H9 (cell line): ENCODE results near the gene SLC9A9. TPM values are rescaled to one million over a fixed set of nuclear protein-coding genes. Genes with fewer than 3 reads are reported as not detected.

ENCODE experiments used
- DNase-seq: peaks from one replicate; pipeline ENCODE4 v3.0.0-alpha.2; 2017
- H2AFZ ChIP-seq: one replicate; pipeline ENCODE4 v1.6.1; 2013; ENCODE audit warnings: mild to moderate bottlenecking, low read length, control low read depth, moderate library complexity
- H2AK5ac ChIP-seq: 2 replicates; pipeline ENCODE4 v1.6.1; 2013; ENCODE audit warnings: low read length, control low read depth, mixed read lengths; ENCODE audit not compliant: insufficient read length
- H2BK120ac ChIP-seq: one replicate; pipeline ENCODE4 v1.6.1; 2013; ENCODE audit warnings: low read depth, mild to moderate bottlenecking, low read length, control low read depth, inconsistent platforms; ENCODE audit not compliant: poor library complexity, severe bottlenecking
- H2BK12ac ChIP-seq: 2 replicates; pipeline ENCODE4 v1.6.1; 2013; ENCODE audit warnings: low read length, control low read depth, mixed read lengths, low read depth; ENCODE audit not compliant: insufficient read length
- H2BK15ac ChIP-seq: 2 replicates; pipeline ENCODE4 v1.6.1; 2013; ENCODE audit warnings: low read depth, low read length, control low read depth
- H2BK20ac ChIP-seq: one replicate; pipeline ENCODE4 v1.6.1; 2013; ENCODE audit warnings: low read depth, mild to moderate bottlenecking, low read length, control low read depth, inconsistent platforms; ENCODE audit not compliant: poor library complexity, severe bottlenecking
- H2BK5ac ChIP-seq: 2 replicates; pipeline ENCODE4 v1.6.1; 2013; ENCODE audit warnings: low read length, control low read depth, mixed read lengths; ENCODE audit not compliant: insufficient read length
- H3K14ac ChIP-seq: 2 replicates; pipeline ENCODE4 v1.6.1; 2013; ENCODE audit warnings: low read length, control low read depth; ENCODE audit not compliant: insufficient read depth
- H3K18ac ChIP-seq: 2 replicates; pipeline ENCODE4 v1.6.1; 2013; ENCODE audit warnings: low read depth, mild to moderate bottlenecking, mixed read lengths, low read length, control low read depth; ENCODE audit not compliant: insufficient read length
- H3K23ac ChIP-seq: 2 replicates; pipeline ENCODE4 v1.6.1; 2013; ENCODE audit warnings: low read length, control low read depth, mixed read lengths, low read depth; ENCODE audit not compliant: insufficient read length
- H3K23me2 ChIP-seq: 2 replicates; pipeline ENCODE4 v1.6.1; 2013; ENCODE audit warnings: low read depth, mild to moderate bottlenecking, mixed read lengths, low read length, control low read depth; ENCODE audit not compliant: insufficient read length, poor library complexity, severe bottlenecking
- H3K27ac ChIP-seq: 2 replicates; pipeline ENCODE4 v1.5.1; 2013; ENCODE audit warnings: low read length, control low read depth, mixed read lengths, low read depth; ENCODE audit not compliant: insufficient read length
- H3K27me3 ChIP-seq: 2 replicates; pipeline ENCODE4 v1.6.1; 2013; ENCODE audit warnings: low read length, control low read depth, inconsistent platforms; ENCODE audit not compliant: insufficient read depth
- H3K4ac ChIP-seq: 2 replicates; pipeline ENCODE4 v1.6.1; 2013; ENCODE audit warnings: low read depth, mild to moderate bottlenecking, control low read depth, inconsistent platforms, low read length, moderate library complexity
- H3K4me1 ChIP-seq: 2 replicates; pipeline ENCODE4 v1.6.1; 2013; ENCODE audit warnings: low read length, control low read depth, inconsistent platforms; ENCODE audit not compliant: insufficient read depth
- H3K4me2 ChIP-seq: 2 replicates; pipeline ENCODE4 v1.6.1; 2013; ENCODE audit warnings: low read length, control low read depth, mixed read lengths; ENCODE audit not compliant: insufficient read length, insufficient read depth
- H3K56ac ChIP-seq: 2 replicates; pipeline ENCODE4 v1.6.1; 2013; ENCODE audit warnings: low read depth, mild to moderate bottlenecking, mixed read lengths, low read length, control low read depth; ENCODE audit not compliant: insufficient read length
- H3K79me1 ChIP-seq: 2 replicates; pipeline ENCODE4 v1.6.1; 2013; ENCODE audit warnings: low read depth, mild to moderate bottlenecking, moderate library complexity, low read length, control low read depth, inconsistent platforms; ENCODE audit not compliant: insufficient read depth, poor library complexity, severe bottlenecking
- H3K79me2 ChIP-seq: 2 replicates; pipeline ENCODE4 v1.6.1; 2013; ENCODE audit warnings: low read length, control low read depth, inconsistent platforms; ENCODE audit not compliant: insufficient read depth
- H3K9ac ChIP-seq: 2 replicates; pipeline ENCODE4 v1.6.1; 2013; ENCODE audit warnings: low read length, control low read depth, mixed read lengths; ENCODE audit not compliant: insufficient read length; ENCODE audit errors: extremely low read depth
- H3K9me3 ChIP-seq: one replicate; pipeline ENCODE4 v1.6.1; 2013; ENCODE audit warnings: low read depth, low read length, inconsistent platforms; ENCODE audit not compliant: control insufficient read depth
- H3T11ph ChIP-seq: one replicate; pipeline ENCODE4 v1.6.1; 2013; ENCODE audit warnings: mild to moderate bottlenecking, low read length, control low read depth, inconsistent platforms
- H4K20me1 ChIP-seq: one replicate; pipeline ENCODE4 v1.6.1; 2013; ENCODE audit not compliant: control insufficient read depth, insufficient read length, insufficient read depth
- H4K5ac ChIP-seq: 2 replicates; pipeline ENCODE4 v1.6.1; 2013; ENCODE audit warnings: low read depth, mild to moderate bottlenecking, mixed read lengths, low read length, control low read depth; ENCODE audit not compliant: insufficient read length
- H4K8ac ChIP-seq: replicated peaks from 2 replicates; pipeline ENCODE4 v1.6.1; 2013; ENCODE audit warnings: low read length, control low read depth, mixed read lengths, low read depth; ENCODE audit not compliant: insufficient read length
- H4K91ac ChIP-seq: 2 replicates; pipeline ENCODE4 v1.6.1; 2013; ENCODE audit warnings: low read depth, mild to moderate bottlenecking, moderate library complexity, mixed read lengths, low read length, control low read depth; ENCODE audit not compliant: insufficient read length
- H3K27ac Mint-ChIP-seq, 3 experiments: 2 replicates in 2 of 3; 3 replicates in 1 of 3; pipeline ENCODE4 v1.8.0; 2020 to 2021; ENCODE audit warnings: mixed read lengths in 3 of 3, mild to moderate bottlenecking in 1 of 3, moderate library complexity in 1 of 3
- H3K27me3 Mint-ChIP-seq: 2 replicates; pipeline ENCODE4 v1.8.0; 2021; ENCODE audit warnings: low read depth, mild to moderate bottlenecking, moderate library complexity, mixed read lengths
- H3K36me3 Mint-ChIP-seq, 3 experiments: 2 replicates in 2 of 3; 3 replicates in 1 of 3; pipeline ENCODE4 v1.8.0; 2020 to 2021; ENCODE audit warnings: low read depth in 3 of 3, mixed read lengths in 3 of 3; ENCODE audit not compliant: insufficient read depth in 1 of 3
- H3K4me1 Mint-ChIP-seq, 2 experiments: 2 replicates each; pipeline ENCODE4 v1.8.0; 2020; ENCODE audit warnings: mixed read lengths in 2 of 2
- H3K4me3 Mint-ChIP-seq, 2 experiments: 2 replicates in 1 of 2; 3 replicates in 1 of 2; pipeline ENCODE4 v1.8.0; 2020 to 2021; ENCODE audit warnings: mild to moderate bottlenecking in 2 of 2, mixed read lengths in 2 of 2, moderate library complexity in 1 of 2
- H3K9me3 Mint-ChIP-seq, 2 experiments: 2 replicates in 1 of 2; 3 replicates in 1 of 2; pipeline ENCODE4 v1.8.0; 2020; ENCODE audit warnings: mild to moderate bottlenecking in 2 of 2, mixed read lengths in 2 of 2, moderate library complexity in 1 of 2
- CTCF ChIP-seq: fragments of 200-600 bp; sonication (generic); conservative IDR thresholded peaks from 3 replicates; pipeline ENCODE4 v1.8.0; 2021; ENCODE audit warnings: antibody characterized with exemption, mild to moderate bottlenecking
- WGBS: extraction: QIAGEN DNeasy Blood & Tissue Kit; methylation state at CpG from one replicate; pipeline ENCODE4 v1.1.7; 2013; ENCODE audit warnings: missing lambda C conversion rate, low lambda C conversion rate, mixed read lengths; ENCODE audit not compliant: insufficient read length; ENCODE audit errors: extremely low coverage; 5-methylcytosine and 5-hydroxymethylcytosine counted together
- total RNA-seq: library from RNA; stranded (reverse); gene quantifications from 2 replicates; pipeline ENCODE4 v1.2.1, GENCODE V29; 2021

SLC9A9 gene
- total RNA-seq, 1 experiment from 2014 or later = 0.35 TPM

GRCh38 chr3:143810953-143811265 lies 37.4 kb downstream of the SLC9A9 start:
- no peaks in the 10 kb centered on the region for H3K9me3 Mint-ChIP-seq

More at GRCh38 chr3:143810953-143811265, 37.4 kb downstream of the SLC9A9 start:
- H2AK5ac ChIP-seq = no peak overlapping the region
- H3K4me2 ChIP-seq = no peak overlapping the region
- no peak overlapping the region for H3K27ac Mint-ChIP-seq
- H3K79me2 ChIP-seq = no peaks in the 10 kb centered on the region
- H2BK5ac ChIP-seq = no peak overlapping the region
- no peak overlapping the region for H3T11ph ChIP-seq
- H3K4ac ChIP-seq = no peak overlapping the region
- H4K20me1 ChIP-seq = no peaks in the 10 kb centered on the region
- no peak overlapping the region for H3K27ac ChIP-seq
- H3K14ac ChIP-seq = no peak overlapping the region
- H3K27me3 ChIP-seq = no peaks in the 10 kb centered on the region
- no peaks in the 10 kb centered on the region for H3K23me2 ChIP-seq
- no peaks in the 10 kb centered on the region for H3K27me3 Mint-ChIP-seq
- H3K23ac ChIP-seq = no peak overlapping the region
- H3K4me1 ChIP-seq = no peaks in the 10 kb centered on the region
- no peak overlapping the region for H3K9ac ChIP-seq
- H3K36me3 Mint-ChIP-seq = no peaks in the 10 kb centered on the region
- no peak overlapping the region for H2AFZ ChIP-seq
- H3K9me3 ChIP-seq = no peaks in the 10 kb centered on the region
- no peak overlapping the region for H2BK12ac ChIP-seq
- H4K5ac ChIP-seq = no peak overlapping the region
- H2BK15ac ChIP-seq = no peak overlapping the region
- H3K79me1 ChIP-seq = no peaks in the 10 kb centered on the region
- WGBS = no CpG with 5 or more reads among the region's 2 CpGs
- no peak overlapping the region for H2BK20ac ChIP-seq
- no peak overlapping the region for H3K56ac ChIP-seq
- H4K8ac ChIP-seq = no peak overlapping the region
- no peak for TF ChIP-seq CTCF
- no peak overlapping the region for H3K4me3 Mint-ChIP-seq
- DNase-seq = no peak
- peaks cover 6 to 8% of the 10 kb centered on the region in 2 experiments for H3K4me1 Mint-ChIP-seq
- no peak overlapping the region for H4K91ac ChIP-seq
- H3K18ac ChIP-seq = no peak overlapping the region
- no peak overlapping the region for H2BK120ac ChIP-seq
